Endothelial cell of umbilical vein (primary cell): ENCODE data around the gene BRAP. TPM values are rescaled to one million over a fixed set of nuclear protein-coding genes. Genes with fewer than 3 reads are reported as not detected.

Experiments
- BruUV-seq: library from RNA; stranded (reverse); fragments of 400-500 nt; replicated peaks from 2 replicates; lab custom pipeline; 2021; lab: Mats Ljungman, UMichigan
- CTCF ChIA-PET: fragments of 300-600, 350-600 bp; sonication (Branson Sonifier 250); formaldehyde crosslinking; loops from one replicate; lab custom pipeline; 2021; ENCODE audit warnings: antibody characterized with exemption, inconsistent platforms; lab: Charles Lee
- POLR2A ChIA-PET: fragments of 300-600, 350-600 bp; sonication (Branson Sonifier 250); formaldehyde crosslinking; loops from one replicate; lab custom pipeline; 2021; ENCODE audit warnings: antibody characterized with exemption, inconsistent platforms; lab: Charles Lee
- DNase-seq: peaks from one replicate; pipeline ENCODE4 v3.0.0-alpha.2; 2011; ENCODE audit warnings: low read depth, low spot score
- FAIRE-seq: peaks from 2 replicates; lab custom pipeline; 2011; peaks lifted over from hg19 to GRCh38; lab: Jason Lieb, UNC
- H2AFZ ChIP-seq: 2 replicates; pipeline ENCODE4 v1.6.0; 2012; ENCODE audit warnings: low read depth, low read length, control low read depth, inconsistent platforms
- H3K27ac ChIP-seq: 2 replicates; pipeline ENCODE4 v1.5.1; 2011; ENCODE audit warnings: low read depth, mild to moderate bottlenecking, control low read depth, low read length, moderate library complexity; ENCODE audit not compliant: insufficient read depth
- H3K27me3 ChIP-seq, 2 experiments: 2 replicates each; pipeline versions ENCODE4 v1.6.0 to v1.6.1; 2011; ENCODE audit warnings: low read length in 2 of 2, mixed read lengths in 1 of 2; ENCODE audit not compliant: control insufficient read depth in 2 of 2, insufficient read depth in 2 of 2
- H3K36me3 ChIP-seq, 2 experiments: 2 replicates in 1 of 2; 3 replicates in 1 of 2; pipeline ENCODE4 v1.5.1; 2011; ENCODE audit warnings: low read length in 2 of 2, mild to moderate bottlenecking in 1 of 2, moderate library complexity in 1 of 2; ENCODE audit not compliant: control insufficient read depth in 2 of 2, insufficient read depth in 2 of 2; ENCODE audit errors: extremely low read depth in 1 of 2
- H3K4me1 ChIP-seq: 3 replicates; pipeline ENCODE4 v1.5.1; 2011; ENCODE audit warnings: mild to moderate bottlenecking, low read length; ENCODE audit not compliant: control insufficient read depth, insufficient read depth; ENCODE audit errors: extremely low read depth
- H3K4me2 ChIP-seq: 2 replicates; pipeline ENCODE4 v1.6.1; 2011; ENCODE audit warnings: low read length, control low read depth, mixed read lengths; ENCODE audit not compliant: insufficient read depth
- H3K4me3 ChIP-seq, 3 experiments: fragments of 200-600 bp in 1 of 3; sonication (generic), shearing (Covaris generic) in 1 of 3; replicated peaks in 1 of 3; 2 replicates each; pipeline ENCODE4 v1.5.1; 2011 to 2016; ENCODE audit warnings: control low read depth in 3 of 3, low read length in 3 of 3, mild to moderate bottlenecking in 2 of 3, inconsistent platforms in 1 of 3, low read depth in 1 of 3, moderate library complexity in 1 of 3; ENCODE audit not compliant: insufficient read depth in 1 of 3
- H3K79me2 ChIP-seq: 2 replicates; pipeline ENCODE4 v1.6.0; 2012; ENCODE audit warnings: low read length, inconsistent platforms; ENCODE audit not compliant: control insufficient read depth, insufficient read depth
- H3K9ac ChIP-seq: replicated peaks from 2 replicates; pipeline ENCODE3; 2011; ENCODE audit warnings: low read length, control low read depth; ENCODE audit not compliant: insufficient read depth; ENCODE audit errors: extremely low read depth
- H3K9me1 ChIP-seq: replicated peaks from 3 replicates; pipeline ENCODE4 v1.6.0; 2011; ENCODE audit warnings: mild to moderate bottlenecking, low read length; ENCODE audit not compliant: control insufficient read depth, insufficient read depth; ENCODE audit errors: extremely low read depth
- H3K9me3 ChIP-seq: replicated peaks from 2 replicates; pipeline ENCODE4 v1.5.1; 2012; ENCODE audit warnings: low read length, inconsistent platforms; ENCODE audit not compliant: control insufficient read depth, insufficient read depth
- H4K20me1 ChIP-seq: replicated peaks from 2 replicates; pipeline ENCODE3; 2011; ENCODE audit warnings: mild to moderate bottlenecking, low read length; ENCODE audit not compliant: control insufficient read depth, insufficient read depth; ENCODE audit errors: extremely low read depth
- EZH2 ChIP-seq: IDR thresholded peaks from 2 replicates; pipeline ENCODE4 v1.6.1; 2012; ENCODE audit warnings: borderline replicate concordance, low read depth, mild to moderate bottlenecking, moderate library complexity, low read length, inconsistent platforms; ENCODE audit not compliant: severe bottlenecking
- FOS ChIP-seq: IDR thresholded peaks from 2 replicates; pipeline ENCODE4 v1.6.1; 2011; ENCODE audit warnings: mild to moderate bottlenecking, low read length, moderate library complexity, borderline replicate concordance; ENCODE audit not compliant: insufficient read depth
- GATA2 ChIP-seq: IDR thresholded peaks from 2 replicates; pipeline ENCODE4 v1.7.0; 2011; ENCODE audit warnings: low read depth, mild to moderate bottlenecking, moderate library complexity, mixed read lengths, low read length; ENCODE audit not compliant: insufficient read length, insufficient read depth
- JUN ChIP-seq: IDR thresholded peaks from 2 replicates; pipeline ENCODE4 v1.6.1; 2011; ENCODE audit warnings: borderline replicate concordance, low read depth; ENCODE audit not compliant: insufficient read length, insufficient read depth
- MYC ChIP-seq: IDR thresholded peaks from one replicate; pipeline ENCODE4 v1.6.1; 2011; ENCODE audit warnings: mild to moderate bottlenecking, low read depth, low read length
- POLR2A ChIP-seq: IDR thresholded peaks from 2 replicates; pipeline ENCODE4 v1.6.1; 2012; ENCODE audit warnings: low read depth, mild to moderate bottlenecking, control low read depth, low read length
- POLR2AphosphoS5 ChIP-seq: IDR thresholded peaks from 2 replicates; pipeline ENCODE4 v1.6.1; 2012; ENCODE audit warnings: low read depth, mild to moderate bottlenecking, control low read depth, low read length, moderate library complexity; ENCODE audit not compliant: insufficient read depth
- dilution Hi-C: fragments of 300-500 bp; cut with MboI; formaldehyde crosslinking; loops from one replicate; pipeline ENCODE4 v1.15.0; 2019; ENCODE audit warnings: low sequenced_read_pairs; ENCODE audit not compliant: extremely low pct_ligation_motif_present
- intact Hi-C: fragments of 100-400 bp; cut with micrococcal nuclease; formaldehyde crosslinking; loops from one replicate; pipeline ENCODE4 v1.10.0; 2022
- polyA plus RNA-seq, 4 experiments: library from polyadenylated mRNA; depleted of rRNA in 3 of 4; stranded (reverse) in 3 of 4; unstranded in 1 of 4; fragments of >200 nt; gene quantifications; 2 replicates each; pipeline versions ENCODE4 v1.2.1 to v1.2.3, GENCODE V29; 2011 to 2012; ENCODE audit warnings: missing spikeins in 1 of 4
- total RNA-seq: library from RNA; stranded (reverse); gene quantifications from 2 replicates; pipeline ENCODE4 v1.2.3, GENCODE V29; 2021
- TF ChIP-seq, protein P1 (sequence below), 2 donors: IDR thresholded peaks; 1 replicate in 1 of 2; 2 replicates in 1 of 2; pipeline ENCODE4 v1.5.1; 2011; ENCODE audit warnings: low read length in 2 of 2, mild to moderate bottlenecking in 2 of 2, moderate library complexity in 2 of 2, control low read depth in 1 of 2, inconsistent platforms in 1 of 2, low read depth in 1 of 2; ENCODE audit not compliant: insufficient read depth in 1 of 2; ENCODE audit errors: extremely low read depth in 1 of 2
- TF ChIP-seq, protein P2 (sequence below): IDR thresholded peaks from 2 replicates; pipeline ENCODE4 v1.6.1; 2011; ENCODE audit not compliant: insufficient read depth, insufficient read length

Gene BRAP
- total and polyA plus RNA-seq, 2 donors (not counting 3 experiments of a cell fraction or from before 2014, with no cell fraction given) = 14.4 to 16.5 TPM

GRCh38 chr12:111616177-111616623, 69.6 kb downstream of the BRAP start:
- DNase-seq (no peak), FAIRE-seq (no peak)
- BruUV-seq = no TSS peak
- POLR2A ChIA-PET = no interaction called here
- Histone ChIP-seq H3K9me1 (no peaks in the 10 kb centered on the region), H3K9ac (no peak overlapping the region), H3K4me3 (no peak overlapping the region), H4K20me1 (no peaks in the 10 kb centered on the region), H2AFZ (no peak overlapping the region), H3K4me1 (no peaks in the 10 kb centered on the region), H3K36me3 (no peaks in the 10 kb centered on the region), H3K79me2 (no peaks in the 10 kb centered on the region), H3K4me2 (no peak overlapping the region), H3K27ac (no peak overlapping the region), H3K27me3 (no peaks in the 10 kb centered on the region), H3K9me3 (no peaks in the 10 kb centered on the region)
- TF ChIP-seq FOS (no peak), GATA2 (no peak), JUN (no peak), POLR2AphosphoS5 (no peak), MYC (no peak), EZH2 (no peak), POLR2A (no peak)
- TF ChIP-seq, protein P1, sequence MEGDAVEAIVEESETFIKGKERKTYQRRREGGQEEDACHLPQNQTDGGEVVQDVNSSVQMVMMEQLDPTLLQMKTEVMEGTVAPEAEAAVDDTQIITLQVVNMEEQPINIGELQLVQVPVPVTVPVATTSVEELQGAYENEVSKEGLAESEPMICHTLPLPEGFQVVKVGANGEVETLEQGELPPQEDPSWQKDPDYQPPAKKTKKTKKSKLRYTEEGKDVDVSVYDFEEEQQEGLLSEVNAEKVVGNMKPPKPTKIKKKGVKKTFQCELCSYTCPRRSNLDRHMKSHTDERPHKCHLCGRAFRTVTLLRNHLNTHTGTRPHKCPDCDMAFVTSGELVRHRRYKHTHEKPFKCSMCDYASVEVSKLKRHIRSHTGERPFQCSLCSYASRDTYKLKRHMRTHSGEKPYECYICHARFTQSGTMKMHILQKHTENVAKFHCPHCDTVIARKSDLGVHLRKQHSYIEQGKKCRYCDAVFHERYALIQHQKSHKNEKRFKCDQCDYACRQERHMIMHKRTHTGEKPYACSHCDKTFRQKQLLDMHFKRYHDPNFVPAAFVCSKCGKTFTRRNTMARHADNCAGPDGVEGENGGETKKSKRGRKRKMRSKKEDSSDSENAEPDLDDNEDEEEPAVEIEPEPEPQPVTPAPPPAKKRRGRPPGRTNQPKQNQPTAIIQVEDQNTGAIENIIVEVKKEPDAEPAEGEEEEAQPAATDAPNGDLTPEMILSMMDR (IDR thresholded peaks at IDR 0.05; ENCODE audit: extremely low read depth in 1 of 2, insufficient read depth in 1 of 2, low read depth in 1 of 2, low read length in 2 of 2) = no peak
- TF ChIP-seq, protein P2, sequence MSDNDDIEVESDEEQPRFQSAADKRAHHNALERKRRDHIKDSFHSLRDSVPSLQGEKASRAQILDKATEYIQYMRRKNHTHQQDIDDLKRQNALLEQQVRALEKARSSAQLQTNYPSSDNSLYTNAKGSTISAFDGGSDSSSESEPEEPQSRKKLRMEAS = no peak
- dilution Hi-C loops = no loop called here
- CTCF ChIA-PET = no interaction called here
- intact Hi-C loops = no loop called here
